CD4-positive, alpha-beta T cell treated with Interleukin-12 subunit alpha and Interleukin-12 subunit beta, for 1 hour (primary cell): ENCODE measurements around the gene S100PBP.

Source experiments
- DNase-seq: peaks from one replicate; pipeline ENCODE4 v3.0.0-alpha.2; 2020

S100PBP gene

GRCh38 chr1:32888677-32889420 lies 71.4 kb downstream of the S100PBP start:
- no peak for DNase-seq

- DNase-seq = no peak
These were observed 72.4 kb downstream of the S100PBP start for GRCh38 chr1:32889731-32890278.

- DNase-seq = no peak
These were observed 73.2 kb downstream of the S100PBP start for GRCh38 chr1:32890516-32891240.

- no peak for DNase-seq
These were observed 73.8 kb downstream of the S100PBP start for GRCh38 chr1:32891241-32891570.

GRCh38 chr1:32891630-32892029 lies 74.2 kb downstream of the S100PBP start:
- no peak for DNase-seq

GRCh38 chr1:32892368-32893197 lies 75.1 kb downstream of the S100PBP start:
- DNase-seq = peak; percentile 20

- no peak for DNase-seq
These were observed 76.0 kb downstream of the S100PBP start for GRCh38 chr1:32893198-32894018.

- DNase-seq = no peak
These were observed 76.7 kb downstream of the S100PBP start for GRCh38 chr1:32894019-32894600.

GRCh38 chr1:32894681-32895080 lies 77.2 kb downstream of the S100PBP start:
- no peak for DNase-seq

GRCh38 chr1:32895325-32896215 lies 78.1 kb downstream of the S100PBP start:
- no peak for DNase-seq

GRCh38 chr1:32896451-32896850 lies 79.0 kb downstream of the S100PBP start:
- DNase-seq = no peak

- no peak for DNase-seq
These were observed 79.9 kb downstream of the S100PBP start for GRCh38 chr1:32897082-32898049.

- DNase-seq = no peak
These were observed 80.6 kb downstream of the S100PBP start for GRCh38 chr1:32898056-32898455.

GRCh38 chr1:32898958-32899357 lies 81.5 kb downstream of the S100PBP start:
- DNase-seq = no peak

GRCh38 chr1:32899586-32900296 lies 82.3 kb downstream of the S100PBP start:
- no peak for DNase-seq

GRCh38 chr1:32900371-32900955 lies 83.0 kb downstream of the S100PBP start:
- DNase-seq = no peak

- no peak for DNase-seq
These were observed 83.7 kb downstream of the S100PBP start, which contains the start of gene TMEM54 for GRCh38 chr1:32900956-32901822. Gene TMEM54 (minus strand): TSS chr1:32901389. CDS start chr1:32901238, 151 bp downstream.
